A204.1 (cell line): ENCODE measurements around the gene TPX2.
"Not testable (repeated sequence)": the region's sequence is repeated elsewhere in the genome, so short reads cannot be mapped to it uniquely, and the experiment has no call there.

Experiments
- FAIRE-seq: peaks from 2 replicates; lab custom pipeline; 2012; peaks lifted over from hg19 to GRCh38; lab: Jason Lieb, UNC

The TPX2 gene

DNA sequence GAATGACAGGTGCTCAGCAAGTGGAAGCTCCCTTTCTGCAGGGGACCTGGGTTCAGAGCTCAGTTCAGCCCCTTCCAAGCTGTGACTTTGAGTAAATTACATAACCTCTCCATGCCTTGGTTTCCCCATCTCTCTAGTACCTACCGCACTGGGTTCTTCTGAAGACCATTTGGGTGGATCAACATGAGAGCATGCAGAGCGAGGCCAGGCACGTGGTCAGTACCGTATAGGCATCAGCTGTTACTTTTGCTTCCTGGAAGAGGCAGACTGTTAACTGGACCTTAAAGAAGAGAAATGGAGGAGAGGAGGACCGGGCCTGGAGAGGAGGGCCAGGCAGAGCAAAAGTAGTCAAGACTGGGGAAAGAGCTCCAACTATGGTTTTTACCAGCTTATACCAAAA lies 78.4 kb downstream of the TPX2 start:
- FAIRE-seq, result no peak

- no peak for FAIRE-seq
These were observed 79.4 kb downstream of the TPX2 start for GRCh38 chr20:31818376-31818908.

DNA sequence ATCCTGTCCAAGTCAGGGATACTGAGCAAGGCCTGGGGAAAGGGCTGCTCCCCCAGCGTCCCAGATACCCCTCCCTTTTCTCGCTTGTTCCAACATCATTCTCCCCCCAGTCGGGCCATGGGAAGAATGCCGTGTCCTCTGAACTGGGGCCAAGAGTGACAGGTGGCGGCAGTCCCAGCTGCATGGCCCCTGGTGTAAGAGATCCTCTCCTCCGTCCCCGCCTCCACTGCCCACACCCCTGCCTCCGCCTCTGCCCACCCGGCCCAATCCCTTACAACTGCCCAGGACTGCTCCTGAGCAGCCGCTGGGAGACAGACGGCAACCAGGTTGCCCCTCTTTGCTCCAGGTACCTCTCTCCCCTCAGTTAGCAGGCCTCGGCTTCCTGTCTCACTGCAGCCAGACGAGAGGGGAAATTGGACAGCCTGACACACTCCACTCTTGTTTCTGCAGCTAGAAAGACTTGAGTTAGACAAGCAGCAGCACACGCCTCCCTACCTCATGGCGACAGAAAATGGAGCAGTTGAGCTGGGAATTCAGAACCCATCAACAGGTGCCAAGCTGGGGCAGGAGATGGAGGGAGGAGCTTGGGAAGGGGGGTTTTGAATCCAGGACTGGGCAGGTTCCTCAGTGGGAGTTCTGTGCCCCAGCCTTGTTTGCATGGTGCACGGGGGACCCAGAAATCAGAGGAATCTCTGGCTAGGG lies 80.1 kb downstream of the TPX2 start, which contains the start of gene MYLK2:
Gene MYLK2 (plus strand): TSS at position 274 of the 702 bp plus-strand sequence. CDS start 225 bp downstream, at position 499.
- FAIRE-seq, result no peak

DNA sequence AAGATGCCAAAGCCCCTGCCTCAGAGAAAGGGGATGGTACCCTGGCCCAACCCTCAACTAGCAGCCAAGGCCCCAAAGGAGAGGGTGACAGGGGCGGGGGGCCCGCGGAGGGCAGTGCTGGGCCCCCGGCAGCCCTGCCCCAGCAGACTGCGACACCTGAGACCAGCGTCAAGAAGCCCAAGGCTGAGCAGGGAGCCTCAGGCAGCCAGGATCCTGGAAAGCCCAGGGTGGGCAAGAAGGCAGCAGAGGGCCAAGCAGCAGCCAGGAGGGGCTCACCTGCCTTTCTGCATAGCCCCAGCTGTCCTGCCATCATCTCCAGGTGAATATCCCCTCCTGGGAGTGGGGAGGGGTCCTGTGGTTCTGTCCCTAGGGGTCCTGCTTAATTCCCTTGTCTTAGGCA lies 81.1 kb downstream of the TPX2 start:
- FAIRE-seq, result no peak

DNA sequence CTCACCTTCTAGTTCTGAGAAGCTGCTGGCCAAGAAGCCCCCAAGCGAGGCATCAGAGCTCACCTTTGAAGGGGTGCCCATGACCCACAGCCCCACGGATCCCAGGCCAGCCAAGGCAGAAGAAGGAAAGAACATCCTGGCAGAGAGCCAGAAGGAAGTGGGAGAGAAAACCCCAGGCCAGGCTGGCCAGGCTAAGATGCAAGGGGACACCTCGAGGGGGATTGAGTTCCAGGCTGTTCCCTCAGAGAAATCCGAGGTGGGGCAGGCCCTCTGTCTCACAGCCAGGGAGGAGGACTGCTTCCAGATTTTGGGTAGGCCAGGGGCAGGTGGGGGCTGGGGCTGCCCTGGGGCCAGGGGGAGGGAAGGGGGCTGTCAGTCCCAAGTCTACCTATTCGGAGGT lies 82.3 kb downstream of the TPX2 start:
- no peak for FAIRE-seq

GRCh38 chr20:31822421-31823330 lies 83.6 kb downstream of the TPX2 start:
- FAIRE-seq, result no peak

DNA sequence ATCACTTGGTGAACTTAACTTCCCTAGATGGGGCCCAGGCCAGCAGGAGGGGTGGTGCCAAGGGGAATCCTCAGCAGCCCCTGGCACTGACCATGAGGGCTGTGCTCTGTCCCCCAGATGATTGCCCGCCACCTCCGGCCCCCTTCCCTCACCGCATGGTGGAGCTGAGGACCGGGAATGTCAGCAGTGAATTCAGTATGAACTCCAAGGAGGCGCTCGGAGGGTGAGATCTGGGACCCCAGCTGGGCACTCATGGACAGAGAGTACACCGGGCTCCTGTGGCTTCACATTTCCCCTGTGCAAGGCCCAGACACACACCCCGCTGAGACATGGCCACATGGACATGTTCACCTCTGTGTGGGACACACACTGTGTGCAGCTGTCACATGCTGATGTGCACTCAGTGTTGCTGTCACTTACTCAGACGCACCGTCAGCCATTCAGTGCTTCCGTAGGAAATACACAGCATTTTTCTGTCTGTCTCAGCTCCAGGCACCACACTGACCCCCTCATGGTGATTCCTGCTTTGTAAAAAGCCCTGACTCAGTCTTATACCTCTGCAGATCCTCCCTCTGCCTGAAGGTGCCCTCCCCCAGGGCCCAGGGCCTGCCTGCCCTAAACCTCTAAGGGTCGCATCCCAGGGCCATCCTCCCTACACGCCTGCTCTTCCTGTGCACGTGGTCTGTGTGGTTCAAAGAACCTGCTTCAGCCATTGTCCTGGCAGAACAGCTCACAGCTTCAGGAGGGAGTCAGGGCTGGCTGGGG lies 84.5 kb downstream of the TPX2 start:
- FAIRE-seq, result no peak

DNA sequence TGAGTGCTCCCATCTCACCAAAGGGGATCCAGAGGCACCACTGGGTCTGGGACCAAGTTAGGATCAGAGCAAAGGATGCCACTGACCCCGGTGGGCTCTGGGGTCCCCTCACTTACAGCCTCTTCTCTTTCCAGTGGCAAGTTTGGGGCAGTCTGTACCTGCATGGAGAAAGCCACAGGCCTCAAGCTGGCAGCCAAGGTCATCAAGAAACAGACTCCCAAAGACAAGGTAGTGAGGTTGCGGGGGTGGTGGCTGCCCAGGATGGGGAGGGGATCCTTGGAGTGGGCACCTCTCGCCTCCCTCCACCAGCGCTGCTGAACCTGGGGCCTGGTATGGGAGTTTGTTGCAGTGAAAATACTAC lies 85.0 kb downstream of the TPX2 start:
- FAIRE-seq, result no peak

DNA sequence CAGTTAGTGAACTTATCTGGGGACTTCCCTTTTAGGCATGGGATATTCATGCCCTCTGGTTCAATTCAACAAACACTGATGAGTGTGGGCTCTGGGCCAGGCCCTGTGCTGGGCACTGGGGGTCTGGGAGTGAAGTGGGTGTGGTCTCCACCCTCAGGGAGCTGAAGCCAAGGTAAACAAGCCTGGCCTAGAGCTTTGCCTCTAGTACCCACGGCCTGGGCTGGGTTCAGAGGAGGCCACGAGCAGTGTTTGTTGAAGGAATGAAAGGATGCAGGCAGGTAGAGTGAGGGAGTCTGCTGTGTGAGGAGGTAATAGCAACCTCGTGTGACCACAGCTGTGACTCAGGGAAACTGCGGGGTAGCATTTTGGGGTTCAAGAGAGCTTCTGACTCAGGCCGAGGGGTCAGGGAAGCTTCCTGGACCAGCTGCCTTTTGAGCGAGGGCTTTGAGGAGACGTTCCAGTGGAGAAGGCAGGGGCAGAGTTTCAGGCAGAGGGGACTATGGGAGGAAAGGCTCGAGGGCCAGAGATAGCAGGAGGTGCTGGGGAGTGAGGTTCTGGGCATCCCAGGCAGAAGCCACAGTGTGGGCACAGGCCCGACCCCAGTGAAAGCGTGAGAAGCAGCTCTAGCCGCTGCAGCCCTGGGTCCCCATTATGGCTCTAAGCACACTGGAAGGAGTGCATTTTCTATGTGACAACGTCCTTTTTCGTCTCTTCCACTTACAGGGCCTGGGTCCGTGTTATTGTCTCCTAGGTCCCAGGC lies 85.6 kb downstream of the TPX2 start:
- FAIRE-seq, result no peak

GRCh38 chr20:31826074-31826473 lies 87.0 kb downstream of the TPX2 start:
- FAIRE-seq, result no peak

DNA sequence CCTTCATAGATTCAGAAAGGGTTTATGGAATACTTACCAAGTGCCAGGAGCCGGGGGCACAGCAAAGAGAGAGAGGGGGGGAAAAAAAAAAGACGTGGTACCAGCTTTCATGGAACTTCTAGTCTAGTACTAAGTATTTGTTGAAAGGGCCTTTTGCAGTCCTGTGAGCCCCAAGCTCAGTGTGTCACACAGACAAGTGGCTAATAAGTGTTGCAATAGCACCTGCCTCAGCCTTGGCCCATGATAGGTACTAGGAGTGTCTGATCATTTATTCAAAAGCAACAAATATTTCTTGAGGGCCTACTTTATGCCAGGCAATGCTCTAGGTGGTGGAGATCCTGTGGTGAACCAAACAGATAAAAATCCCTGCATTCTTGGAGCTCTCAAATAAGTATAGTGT lies 88.0 kb downstream of the TPX2 start:
- FAIRE-seq, result no peak

DNA sequence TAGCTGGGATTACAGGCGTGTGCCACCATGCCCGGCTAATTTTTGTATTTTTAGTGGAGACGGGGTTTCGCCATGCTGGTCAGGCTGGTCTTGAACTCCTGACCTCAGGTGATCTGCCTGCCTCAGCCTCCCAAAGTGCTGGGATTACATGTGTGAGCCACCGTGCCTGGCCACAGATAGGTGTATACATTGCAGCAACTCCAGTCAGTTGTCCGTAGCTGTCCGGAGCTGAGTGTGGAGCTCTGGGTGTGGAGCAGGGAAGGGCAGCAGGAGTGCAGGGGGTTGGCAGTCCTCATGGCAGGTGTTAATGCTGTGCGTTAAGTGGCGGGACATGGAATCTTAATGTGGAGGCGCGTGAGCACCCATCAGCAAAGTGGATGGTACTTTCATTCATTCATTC lies 88.9 kb downstream of the TPX2 start:
- not testable (repeated sequence) for FAIRE-seq

- no peak for FAIRE-seq
These were observed 90.6 kb downstream of the TPX2 start for GRCh38 chr20:31829731-31830130.

DNA sequence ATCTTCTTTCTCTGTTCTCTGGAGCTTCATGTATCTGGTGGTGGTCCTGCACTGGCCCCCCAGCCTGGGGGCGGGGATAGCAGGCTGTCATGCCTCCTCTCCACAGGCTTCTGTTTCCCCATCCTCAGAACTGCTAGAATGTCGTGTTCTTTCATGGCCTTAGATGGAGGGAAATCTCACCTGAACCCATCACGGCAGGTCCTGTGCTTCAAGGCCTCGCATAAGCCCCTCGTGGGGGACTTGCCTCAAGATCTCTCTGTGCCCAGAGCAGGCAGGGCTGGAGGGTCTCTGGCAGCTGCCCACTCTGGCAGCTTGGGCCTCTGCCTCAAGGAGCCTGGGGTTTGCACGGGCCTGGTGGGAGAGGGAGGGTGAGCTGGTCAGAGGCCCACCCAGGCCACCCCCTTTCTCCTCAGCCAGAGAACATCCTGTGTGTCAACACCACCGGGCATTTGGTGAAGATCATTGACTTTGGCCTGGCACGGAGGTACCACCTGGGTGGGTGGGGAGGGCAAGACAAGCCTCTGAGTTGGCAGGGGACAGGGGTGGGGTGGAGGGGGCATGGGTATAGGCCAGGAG lies 91.4 kb downstream of the TPX2 start:
- FAIRE-seq, result no peak

DNA sequence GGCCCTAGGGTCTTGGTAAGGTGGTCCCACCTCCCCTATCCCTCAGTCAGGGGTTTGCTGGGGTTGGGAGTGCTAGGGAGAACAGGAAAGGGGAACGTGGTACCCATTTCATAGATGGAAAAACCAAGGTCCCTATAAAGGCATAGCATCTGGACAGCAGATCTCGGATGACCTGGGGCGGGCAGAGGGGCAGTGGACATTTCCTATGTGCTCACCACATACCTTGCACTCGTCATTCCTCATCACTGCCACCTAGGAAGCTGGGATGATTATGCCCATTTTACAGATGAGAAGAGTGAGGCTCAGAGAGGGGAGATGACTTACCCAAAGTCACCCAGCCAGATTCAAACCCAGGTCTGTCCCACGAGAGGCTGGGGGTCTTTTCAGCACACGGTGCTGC lies 92.1 kb downstream of the TPX2 start:
- FAIRE-seq, result no peak

GRCh38 chr20:31831771-31832306 lies 92.7 kb downstream of the TPX2 start:
- no peak for FAIRE-seq

- no peak for FAIRE-seq
These were observed 94.2 kb downstream of the TPX2 start for GRCh38 chr20:31833130-31833930.

DNA sequence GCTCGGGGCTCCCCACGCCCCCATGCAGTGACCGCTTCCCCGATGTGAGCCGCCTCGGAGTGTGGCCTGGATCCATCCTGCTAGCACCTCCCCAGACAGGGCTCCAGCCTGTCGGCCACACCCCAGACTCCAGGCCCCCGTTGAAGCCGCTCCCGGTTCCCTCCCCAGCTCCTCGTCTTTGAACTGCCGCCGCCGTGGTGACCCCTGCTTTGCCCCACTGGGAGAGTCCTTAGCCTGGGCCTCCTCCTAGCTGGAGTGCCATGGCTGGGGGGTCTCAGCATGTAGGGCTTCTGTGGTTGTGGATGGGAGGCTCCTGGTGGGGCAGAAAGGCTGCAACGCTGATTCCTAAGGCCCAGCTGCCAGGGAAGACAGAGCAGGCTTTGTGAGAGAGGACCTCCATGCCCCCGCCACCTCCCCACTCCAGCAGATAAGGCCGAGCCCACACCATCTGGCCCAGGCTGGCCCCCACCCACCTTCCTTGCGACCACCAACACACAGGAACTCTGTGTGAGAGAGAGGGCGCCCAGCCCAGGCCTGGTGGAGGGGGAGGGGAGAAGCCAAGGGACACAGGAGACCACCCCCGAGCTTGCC lies 94.9 kb downstream of the TPX2 start:
- FAIRE-seq, result no peak

- no peak for FAIRE-seq
These were observed 96.5 kb downstream of the TPX2 start for GRCh38 chr20:31835554-31835953.
